Activated naive CD4-positive, alpha-beta T cell (primary cell): Measurements from ENCODE around the gene WNT16.
"Not testable (repeated sequence)": the region's sequence is repeated elsewhere in the genome, so short reads cannot be mapped to it uniquely, and the experiment has no call there.

ENCODE experiments used
- DNase-seq, 4 experiments: peaks; one replicate each; lab custom pipeline; 2025; lab: John Stamatoyannopoulos, UW

The WNT16 gene

GRCh38 chr7:121328508-121329190 is at the start of gene WNT16:
WNT16 (plus strand) TSS chr7:121329000; CDS start chr7:121329293, 293 bp downstream.
- DNase-seq, result no peak

- DNase-seq, result no peak
Observed at GRCh38 chr7:121279060-121279620, 49.7 kb upstream of the WNT16 start.

GRCh38 chr7:121279822-121280221 is 49.0 kb upstream of the WNT16 start:
- no peak for DNase-seq

GRCh38 chr7:121280656-121281055 is 48.1 kb upstream of the WNT16 start:
- DNase-seq, result no peak

- no peak for DNase-seq
Observed at GRCh38 chr7:121282129-121282528, 46.7 kb upstream of the WNT16 start.

- DNase-seq, result no peak
Observed at GRCh38 chr7:121285066-121285667, 43.6 kb upstream of the WNT16 start.

- DNase-seq, result no peak
Observed at GRCh38 chr7:121286186-121286585, 42.6 kb upstream of the WNT16 start.

- no peak for DNase-seq
Observed at GRCh38 chr7:121286742-121287734, 41.8 kb upstream of the WNT16 start.

GRCh38 chr7:121288894-121289293 is 39.9 kb upstream of the WNT16 start:
- DNase-seq, result no peak

GRCh38 chr7:121289930-121290329 is 38.9 kb upstream of the WNT16 start:
- not testable (repeated sequence) for DNase-seq

GRCh38 chr7:121294448-121294992 is 34.3 kb upstream of the WNT16 start:
- DNase-seq, result no peak

GRCh38 chr7:121297843-121298242 is 31.0 kb upstream of the WNT16 start:
- DNase-seq, result no peak

GRCh38 chr7:121298831-121299239 is 30.0 kb upstream of the WNT16 start:
- DNase-seq, result no peak

GRCh38 chr7:121300685-121301420 is 27.9 kb upstream of the WNT16 start:
- DNase-seq, result no peak

- no peak for DNase-seq
Observed at GRCh38 chr7:121301446-121302213, 27.2 kb upstream of the WNT16 start.

GRCh38 chr7:121302214-121302745 is 26.5 kb upstream of the WNT16 start:
- no peak for DNase-seq

GRCh38 chr7:121303422-121304101 is 25.2 kb upstream of the WNT16 start:
- no peak for DNase-seq

- DNase-seq, result no peak
Observed at GRCh38 chr7:121304102-121304658, 24.6 kb upstream of the WNT16 start.

GRCh38 chr7:121305109-121305508 is 23.7 kb upstream of the WNT16 start:
- DNase-seq, result no peak
